Panc1 (cell line): ENCODE results near the gene RABL2A.

Experiments used
- POLR2AphosphoS5 ChIP-seq: IDR thresholded peaks from 2 replicates; pipeline ENCODE4 v1.6.1; 2012; ENCODE audit warnings: mild to moderate bottlenecking, low read depth, low read length, moderate library complexity
- TCF7L2 ChIP-seq: IDR thresholded peaks from 2 replicates; pipeline ENCODE4 v1.6.1; 2011; ENCODE audit warnings: mild to moderate bottlenecking, low read depth, low read length, inconsistent platforms
- TF ChIP-seq, protein P1 (sequence below): fragments of 450-650 bp; IDR thresholded peaks from 2 replicates; pipeline ENCODE4 v1.5.1; 2017; ENCODE audit warnings: mild to moderate bottlenecking
- TF ChIP-seq, protein P2 (sequence below), 2 experiments: IDR thresholded peaks; 2 replicates each; pipeline ENCODE4 v1.6.1; 2011 to 2012; ENCODE audit warnings: low read depth in 2 of 2, control low read depth in 1 of 2, low read length in 1 of 2, mild to moderate bottlenecking in 1 of 2, moderate library complexity in 1 of 2; ENCODE audit not compliant: insufficient read depth in 1 of 2

DNA sequence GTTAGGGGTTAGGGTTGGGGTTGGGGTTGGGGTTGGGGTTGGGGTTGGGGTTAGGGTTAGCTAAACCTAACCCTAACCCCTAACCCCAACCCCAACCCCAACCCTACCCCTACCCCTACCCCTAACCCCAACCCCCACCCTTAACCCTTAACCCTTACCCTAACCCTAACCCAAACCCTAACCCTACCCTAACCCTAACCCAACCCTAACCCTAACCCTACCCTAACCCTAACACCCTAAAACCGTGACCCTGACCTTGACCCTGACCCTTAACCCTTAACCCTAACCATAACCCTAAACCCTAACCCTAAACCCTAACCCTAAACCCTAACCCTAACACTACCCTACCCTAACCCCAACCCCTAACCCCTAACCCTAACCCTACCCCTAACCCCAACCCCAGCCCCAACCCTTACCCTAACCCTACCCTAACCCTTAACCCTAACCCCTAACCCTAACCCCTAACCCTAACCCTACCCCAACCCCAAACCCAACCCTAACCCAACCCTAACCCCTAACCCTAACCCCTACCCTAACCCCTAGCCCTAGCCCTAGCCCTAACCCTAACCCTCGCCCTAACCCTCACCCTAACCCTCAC lies 24.1 kb upstream of the RABL2A start:
- TF ChIP-seq, protein P1, sequence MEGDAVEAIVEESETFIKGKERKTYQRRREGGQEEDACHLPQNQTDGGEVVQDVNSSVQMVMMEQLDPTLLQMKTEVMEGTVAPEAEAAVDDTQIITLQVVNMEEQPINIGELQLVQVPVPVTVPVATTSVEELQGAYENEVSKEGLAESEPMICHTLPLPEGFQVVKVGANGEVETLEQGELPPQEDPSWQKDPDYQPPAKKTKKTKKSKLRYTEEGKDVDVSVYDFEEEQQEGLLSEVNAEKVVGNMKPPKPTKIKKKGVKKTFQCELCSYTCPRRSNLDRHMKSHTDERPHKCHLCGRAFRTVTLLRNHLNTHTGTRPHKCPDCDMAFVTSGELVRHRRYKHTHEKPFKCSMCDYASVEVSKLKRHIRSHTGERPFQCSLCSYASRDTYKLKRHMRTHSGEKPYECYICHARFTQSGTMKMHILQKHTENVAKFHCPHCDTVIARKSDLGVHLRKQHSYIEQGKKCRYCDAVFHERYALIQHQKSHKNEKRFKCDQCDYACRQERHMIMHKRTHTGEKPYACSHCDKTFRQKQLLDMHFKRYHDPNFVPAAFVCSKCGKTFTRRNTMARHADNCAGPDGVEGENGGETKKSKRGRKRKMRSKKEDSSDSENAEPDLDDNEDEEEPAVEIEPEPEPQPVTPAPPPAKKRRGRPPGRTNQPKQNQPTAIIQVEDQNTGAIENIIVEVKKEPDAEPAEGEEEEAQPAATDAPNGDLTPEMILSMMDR: no peak
- TF ChIP-seq POLR2AphosphoS5: no peak
- TF ChIP-seq TCF7L2: no peak
- TF ChIP-seq, protein P2, sequence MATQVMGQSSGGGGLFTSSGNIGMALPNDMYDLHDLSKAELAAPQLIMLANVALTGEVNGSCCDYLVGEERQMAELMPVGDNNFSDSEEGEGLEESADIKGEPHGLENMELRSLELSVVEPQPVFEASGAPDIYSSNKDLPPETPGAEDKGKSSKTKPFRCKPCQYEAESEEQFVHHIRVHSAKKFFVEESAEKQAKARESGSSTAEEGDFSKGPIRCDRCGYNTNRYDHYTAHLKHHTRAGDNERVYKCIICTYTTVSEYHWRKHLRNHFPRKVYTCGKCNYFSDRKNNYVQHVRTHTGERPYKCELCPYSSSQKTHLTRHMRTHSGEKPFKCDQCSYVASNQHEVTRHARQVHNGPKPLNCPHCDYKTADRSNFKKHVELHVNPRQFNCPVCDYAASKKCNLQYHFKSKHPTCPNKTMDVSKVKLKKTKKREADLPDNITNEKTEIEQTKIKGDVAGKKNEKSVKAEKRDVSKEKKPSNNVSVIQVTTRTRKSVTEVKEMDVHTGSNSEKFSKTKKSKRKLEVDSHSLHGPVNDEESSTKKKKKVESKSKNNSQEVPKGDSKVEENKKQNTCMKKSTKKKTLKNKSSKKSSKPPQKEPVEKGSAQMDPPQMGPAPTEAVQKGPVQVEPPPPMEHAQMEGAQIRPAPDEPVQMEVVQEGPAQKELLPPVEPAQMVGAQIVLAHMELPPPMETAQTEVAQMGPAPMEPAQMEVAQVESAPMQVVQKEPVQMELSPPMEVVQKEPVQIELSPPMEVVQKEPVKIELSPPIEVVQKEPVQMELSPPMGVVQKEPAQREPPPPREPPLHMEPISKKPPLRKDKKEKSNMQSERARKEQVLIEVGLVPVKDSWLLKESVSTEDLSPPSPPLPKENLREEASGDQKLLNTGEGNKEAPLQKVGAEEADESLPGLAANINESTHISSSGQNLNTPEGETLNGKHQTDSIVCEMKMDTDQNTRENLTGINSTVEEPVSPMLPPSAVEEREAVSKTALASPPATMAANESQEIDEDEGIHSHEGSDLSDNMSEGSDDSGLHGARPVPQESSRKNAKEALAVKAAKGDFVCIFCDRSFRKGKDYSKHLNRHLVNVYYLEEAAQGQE (IDR thresholded peaks at IDR 0.05; ENCODE audit: insufficient read depth in 1 of 2, low read depth in 2 of 2, low read length in 1 of 2): no peak
